PC-3 (cell line): Measurements from ENCODE around the gene MMP23B.
"Not testable (repeated sequence)": the region's sequence is repeated elsewhere in the genome, so short reads cannot be mapped to it uniquely, and the experiment has no call there.

Source experiments
- CTCF ChIP-seq: fragments of 300-600 bp; sonication (generic); conservative IDR thresholded peaks from 2 replicates; pipeline ENCODE4 v1.5.1; 2017; ENCODE audit warnings: antibody characterized with exemption, low read depth, mild to moderate bottlenecking, low read length
- EZH2 ChIP-seq: fragments of 300-600 bp; sonication (generic); IDR thresholded peaks from one replicate; pipeline ENCODE4 v1.6.1; 2017; ENCODE audit warnings: antibody characterized with exemption, mild to moderate bottlenecking, low read length; ENCODE audit not compliant: unreplicated experiment

GRCh38 chr1:1662392-1662791 lies 30.4 kb downstream of the MMP23B start:
- not testable (repeated sequence) for TF ChIP-seq CTCF, EZH2
